NCI-H2107 treated with DMSO at 0.1 percent for 48 hours (cell line): ENCODE data around the gene CARD11.

ENCODE experiments used
- DNase-seq: peaks from one replicate; lab custom pipeline; 2025; ENCODE audit not compliant: unreplicated experiment; lab: John Stamatoyannopoulos, UW

The CARD11 gene

GRCh38 chr7:2912684-2913439 is 130.8 kb downstream of the CARD11 start:
- DNase-seq: no peak

- no peak for DNase-seq
These were observed 132.2 kb downstream of the CARD11 start for GRCh38 chr7:2911466-2911865.

GRCh38 chr7:2909471-2910039 is 134.1 kb downstream of the CARD11 start:
- no peak for DNase-seq

DNA sequence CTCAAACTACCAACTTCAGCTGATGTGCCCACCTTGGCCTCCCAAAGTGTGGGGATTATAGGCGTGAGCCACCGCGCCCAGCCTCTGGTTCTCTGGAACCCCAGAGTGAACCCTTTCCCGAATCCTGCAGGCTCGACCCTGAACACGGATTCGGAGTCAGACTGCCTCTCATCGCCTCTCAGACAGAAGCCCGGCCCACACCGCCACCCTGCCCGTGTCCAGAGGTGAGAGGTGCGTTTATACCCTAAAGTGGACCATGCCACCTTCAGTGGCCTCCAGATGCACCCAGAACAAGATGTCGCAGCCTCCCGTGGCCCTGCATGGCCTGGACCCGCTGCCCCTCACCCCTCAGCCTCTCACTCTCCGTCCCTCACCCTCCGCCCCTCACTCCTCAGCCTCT is 134.6 kb downstream of the CARD11 start:
- DNase-seq: no peak

GRCh38 chr7:2908103-2908683 is 135.5 kb downstream of the CARD11 start:
- DNase-seq: no peak

- DNase-seq: no peak
These were observed 137.3 kb downstream of the CARD11 start for GRCh38 chr7:2906197-2906931.

DNA sequence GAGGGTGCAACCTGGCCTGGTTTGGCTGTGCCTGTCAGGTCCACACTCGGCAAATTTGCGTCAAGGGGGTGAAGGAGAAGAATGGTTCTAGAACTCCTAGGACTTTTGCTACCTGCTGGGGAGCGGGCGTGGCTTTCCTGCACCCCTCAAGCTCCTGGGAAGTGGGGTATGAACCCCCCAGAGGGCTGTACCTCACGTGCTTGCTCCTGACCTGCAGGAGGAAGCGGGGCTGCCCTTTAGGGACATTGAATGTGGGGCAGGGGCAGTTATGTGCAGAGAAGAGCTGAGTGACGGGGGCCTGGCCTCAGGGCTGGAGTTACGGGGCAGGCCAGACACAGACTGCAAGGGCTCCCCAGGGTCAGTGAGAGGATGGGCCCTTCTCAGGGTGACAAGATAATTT is 138.2 kb downstream of the CARD11 start:
- no peak for DNase-seq

GRCh38 chr7:2905027-2905426 is 138.6 kb downstream of the CARD11 start:
- DNase-seq: no peak

GRCh38 chr7:2904202-2904601 is 139.5 kb downstream of the CARD11 start:
- DNase-seq: no peak

- no peak for DNase-seq
These were observed 139.9 kb downstream of the CARD11 start for GRCh38 chr7:2903682-2904162.

DNA sequence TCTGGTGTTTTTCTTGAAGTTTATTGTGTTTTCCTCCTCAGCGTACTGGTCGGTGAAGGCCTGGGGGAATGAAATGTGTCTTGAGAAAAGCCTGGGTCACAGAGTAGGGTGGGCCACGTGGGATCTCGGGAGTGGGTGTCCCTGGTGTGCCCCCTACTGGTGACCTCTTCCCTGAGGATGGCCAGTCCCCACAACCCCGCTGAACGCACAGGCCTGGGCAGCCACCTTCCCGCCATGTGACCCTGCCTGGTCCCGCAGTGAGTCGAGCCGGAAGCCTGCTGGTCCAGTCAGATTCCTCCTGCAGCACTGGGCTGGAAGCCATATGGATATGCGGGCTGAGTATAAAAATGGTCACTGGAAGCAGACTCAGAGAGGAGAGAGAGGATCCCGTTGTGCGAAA is 146.6 kb downstream of the CARD11 start:
- no peak for DNase-seq

DNA sequence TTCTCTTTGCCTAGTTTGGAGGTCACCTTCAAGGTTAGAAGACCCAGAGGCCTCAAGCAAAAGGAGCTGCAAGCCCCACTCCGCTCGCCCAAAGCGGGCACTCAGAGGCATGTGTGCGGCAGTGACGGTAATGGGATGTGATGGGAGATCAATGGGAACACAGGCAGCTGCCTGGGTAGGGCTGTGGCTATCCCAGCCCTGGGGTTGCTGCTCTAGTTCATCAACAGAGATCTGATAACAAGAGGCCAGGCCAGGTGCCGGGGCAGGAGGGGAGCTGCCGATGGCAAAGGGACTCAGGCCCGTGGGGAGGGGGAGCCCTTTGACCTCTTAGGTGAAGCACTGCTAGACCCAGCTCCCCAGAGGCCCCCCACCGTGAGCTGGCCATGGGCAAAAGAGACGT is 147.5 kb downstream of the CARD11 start:
- DNase-seq: no peak

- DNase-seq: no peak
These were observed 149.3 kb downstream of the CARD11 start for GRCh38 chr7:2894118-2894940.

DNA sequence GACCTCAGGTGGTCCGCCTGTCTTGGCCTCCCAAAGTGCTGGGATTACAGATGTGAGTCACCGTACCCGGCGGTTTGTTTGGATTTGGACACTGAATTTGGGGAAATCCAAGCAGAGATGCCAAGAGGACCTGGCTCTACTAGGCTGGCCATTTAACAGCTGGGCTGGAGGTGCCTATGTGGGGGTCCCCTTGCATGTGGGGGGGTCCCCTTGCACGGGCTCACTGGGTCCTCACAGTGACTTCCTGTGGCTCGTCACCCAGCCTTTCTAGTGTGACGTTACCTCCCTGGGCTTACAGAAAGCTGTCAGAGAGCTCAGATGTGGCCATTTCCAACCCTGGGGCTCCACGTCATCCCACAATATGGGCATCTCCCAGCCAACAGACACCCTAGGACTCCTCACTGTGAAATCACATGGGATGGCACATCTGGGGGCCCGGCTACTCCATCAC is 150.2 kb downstream of the CARD11 start:
- DNase-seq: no peak

GRCh38 chr7:2892549-2892948 is 151.1 kb downstream of the CARD11 start:
- no peak for DNase-seq

- DNase-seq: no peak
These were observed 155.9 kb downstream of the CARD11 start for GRCh38 chr7:2887816-2888215.

- peak; percentile 32 for DNase-seq
These were observed 156.8 kb downstream of the CARD11 start for GRCh38 chr7:2886900-2887299.

- no peak for DNase-seq
These were observed 157.3 kb downstream of the CARD11 start for GRCh38 chr7:2886391-2886790.

DNA sequence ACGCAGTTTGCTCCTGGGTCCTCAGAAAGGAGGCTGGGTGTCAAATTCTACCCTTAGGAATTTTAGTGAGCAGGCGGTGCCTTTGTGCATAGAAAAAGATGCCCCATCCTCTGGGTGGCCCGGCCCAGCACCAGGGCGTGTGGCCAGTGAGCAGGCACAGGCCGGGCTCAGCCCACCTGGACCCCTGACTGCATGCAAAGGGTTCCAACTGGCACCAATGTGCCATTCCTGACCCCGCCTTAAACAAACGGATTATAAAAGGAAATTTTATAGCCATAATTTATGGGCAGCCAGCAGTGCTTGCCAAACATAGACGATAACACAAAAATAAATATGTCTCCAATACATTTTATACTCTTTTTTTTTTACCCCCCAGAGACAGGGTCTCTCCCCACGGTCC is 159.5 kb downstream of the CARD11 start:
- no peak for DNase-seq

DNA sequence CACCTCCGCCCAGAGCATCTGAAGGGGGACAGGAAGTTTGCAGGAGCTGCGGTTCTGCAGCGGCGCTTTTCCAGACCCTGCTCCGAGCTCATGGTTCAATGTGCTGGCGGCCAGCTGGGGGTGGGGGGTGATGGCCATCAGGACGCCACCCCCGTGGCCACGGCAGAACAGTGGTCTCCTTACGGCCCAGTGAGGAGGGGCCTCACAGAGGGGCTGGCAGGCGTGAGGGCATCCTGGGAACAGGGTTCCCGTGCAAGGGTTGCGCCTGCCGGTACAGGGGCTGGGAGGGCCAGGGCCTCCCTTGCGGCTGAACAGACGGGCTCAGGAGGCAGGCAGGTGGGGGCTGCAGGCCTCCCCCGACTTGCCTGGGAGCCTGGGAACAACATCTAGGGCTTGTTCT is 160.6 kb downstream of the CARD11 start:
- DNase-seq: no peak

- DNase-seq: no peak
These were observed 161.6 kb downstream of the CARD11 start for GRCh38 chr7:2882111-2882510.
